KOPT-K1 (cell line): ENCODE measurements around the gene CYBC1.

Source experiments
- H3K27ac ChIP-seq: fragments of 200-600 bp; sonication (generic); 2 replicates; pipeline ENCODE4 v1.5.1; 2016; ENCODE audit warnings: antibody characterized with exemption, mild to moderate bottlenecking, low read depth, low read length; ENCODE audit not compliant: poor library complexity, severe bottlenecking
- H3K36me3 ChIP-seq: fragments of 200-600 bp; sonication (generic); 2 replicates; pipeline ENCODE4 v1.5.1; 2017; ENCODE audit warnings: antibody characterized with exemption, mild to moderate bottlenecking, low read length, moderate library complexity; ENCODE audit not compliant: insufficient read depth
- H3K9me3 ChIP-seq: fragments of 200-600 bp; sonication (generic); 2 replicates; pipeline ENCODE4 v1.5.1; 2017; ENCODE audit warnings: antibody characterized with exemption, low read length, mild to moderate bottlenecking; ENCODE audit not compliant: insufficient read depth, poor library complexity, severe bottlenecking

CYBC1 gene

GRCh38 chr17:82450357-82451106 is at the start of gene CYBC1:
CYBC1 (minus strand) TSS chr17:82450752; CDS start chr17:82449254, 1,498 bp downstream.
- H3K27ac ChIP-seq = peak within 1 kb of the TSS; percentile 96
- peaks cover 14% of the 10 kb centered on the region for H3K9me3 ChIP-seq
- H3K36me3 ChIP-seq = peaks cover 22% of the 10 kb centered on the region

- Histone ChIP-seq H3K36me3 (no peaks in the 10 kb centered on the region), H3K9me3 (no peaks in the 10 kb centered on the region), H3K27ac (peak overlapping the region; percentile 64)
Measured at GRCh38 chr17:82497483-82498405, 47.2 kb upstream of the CYBC1 start.

GRCh38 chr17:82496529-82497434 is 46.2 kb upstream of the CYBC1 start:
- no peaks in the 10 kb centered on the region for H3K9me3 ChIP-seq
- H3K36me3 ChIP-seq = no peaks in the 10 kb centered on the region
- H3K27ac ChIP-seq = peak overlapping the region; percentile 78

- H3K27ac ChIP-seq = no peak overlapping the region
- no peaks in the 10 kb centered on the region for H3K36me3 ChIP-seq
- H3K9me3 ChIP-seq = no peaks in the 10 kb centered on the region
Measured at GRCh38 chr17:82495844-82496528, 45.4 kb upstream of the CYBC1 start.

- Histone ChIP-seq H3K9me3 (no peaks in the 10 kb centered on the region), H3K36me3 (peaks cover 3% of the 10 kb centered on the region), H3K27ac (no peak overlapping the region)
Measured at GRCh38 chr17:82494236-82495055, 43.9 kb upstream of the CYBC1 start.

GRCh38 chr17:82493226-82493781 is 42.8 kb upstream of the CYBC1 start:
- peaks cover 15% of the 10 kb centered on the region for H3K36me3 ChIP-seq
- H3K27ac ChIP-seq = no peak overlapping the region
- no peaks in the 10 kb centered on the region for H3K9me3 ChIP-seq

- Histone ChIP-seq H3K36me3 (peaks cover 20% of the 10 kb centered on the region), H3K9me3 (no peaks in the 10 kb centered on the region), H3K27ac (no peak overlapping the region)
Measured at GRCh38 chr17:82492643-82493225, 42.2 kb upstream of the CYBC1 start.

- Histone ChIP-seq H3K9me3 (no peaks in the 10 kb centered on the region), H3K36me3 (peaks cover 32% of the 10 kb centered on the region), H3K27ac (no peak overlapping the region)
Measured at GRCh38 chr17:82491533-82491932, 41.0 kb upstream of the CYBC1 start.

GRCh38 chr17:82491196-82491530 is 40.6 kb upstream of the CYBC1 start:
- Histone ChIP-seq H3K9me3 (no peaks in the 10 kb centered on the region), H3K36me3 (peaks cover 36% of the 10 kb centered on the region), H3K27ac (no peak overlapping the region)

GRCh38 chr17:82490512-82491195 is 40.1 kb upstream of the CYBC1 start:
- Histone ChIP-seq H3K36me3 (peaks cover 41% of the 10 kb centered on the region), H3K27ac (no peak overlapping the region), H3K9me3 (no peaks in the 10 kb centered on the region)

GRCh38 chr17:82489851-82490511 is 39.4 kb upstream of the CYBC1 start:
- no peak overlapping the region for H3K27ac ChIP-seq
- no peaks in the 10 kb centered on the region for H3K9me3 ChIP-seq
- H3K36me3 ChIP-seq = peaks cover 48% of the 10 kb centered on the region

GRCh38 chr17:82489117-82489516 is 38.6 kb upstream of the CYBC1 start:
- Histone ChIP-seq H3K27ac (no peak overlapping the region), H3K36me3 (peaks cover 56% of the 10 kb centered on the region), H3K9me3 (no peaks in the 10 kb centered on the region)
